H1 (cell line): ENCODE data around the gene GGT6. TPM values are rescaled to one million over a fixed set of nuclear protein-coding genes. Genes with fewer than 3 reads are reported as not detected.

Experiments used
- NANOG ChIP-seq: IDR thresholded peaks from 2 replicates; pipeline ENCODE4 v1.6.1; 2011; ENCODE audit warnings: low read length, low read depth, mild to moderate bottlenecking, inconsistent platforms; ENCODE audit not compliant: insufficient read depth, poor library complexity, severe bottlenecking
- SAP30 ChIP-seq: fragments of 300-600 bp; sonication (generic); IDR thresholded peaks from 2 replicates; pipeline ENCODE4 v1.7.1; 2012; ENCODE audit warnings: low read length, moderate library complexity, mild to moderate bottlenecking, inconsistent platforms; ENCODE audit not compliant: insufficient read depth, insufficient replicate concordance
- TAF7 ChIP-seq: optimal IDR thresholded peaks from 2 replicates; pipeline ENCODE3; 2011; ENCODE audit warnings: low read depth, mild to moderate bottlenecking, inconsistent platforms, low read length, moderate library complexity, borderline replicate concordance
- TBP ChIP-seq: IDR thresholded peaks from 2 replicates; pipeline ENCODE4 v1.6.1; 2011; ENCODE audit warnings: low read depth, low read length, improper control_type of control experiment
- polyA plus RNA-seq, 7 experiments: library from polyadenylated mRNA; depleted of rRNA in 3 of 7; stranded (reverse) in 5 of 7; unstranded in 2 of 7; fragments of >200 nt in 5 of 7; fragments of 200-250 nt in 2 of 7; gene quantifications; 1 replicate in 5 of 7; 2 replicates in 1 of 7; 4 replicates in 1 of 7; pipeline versions ENCODE4 v1.2.1 to v1.2.3, GENCODE V29; 2011 to 2013; ENCODE audit warnings: missing spikeins in 2 of 7, mixed read lengths in 2 of 7
- total RNA-seq: library from RNA; stranded (reverse); fragmentation: NEBNext Ultra II Directional; extraction: Animal tissue kit (Norgen Biotek cat#: 25700); gene quantifications from 2 replicates; pipeline ENCODE4 v1.2.1, GENCODE V29; 2021
- TF ChIP-seq, protein P1 (sequence below), 3 experiments: IDR thresholded peaks; 1 replicate in 2 of 3; 2 replicates in 1 of 3; pipeline versions ENCODE4 v1.5.1 to v1.6.1; 2011; ENCODE audit warnings: low read length in 3 of 3, mild to moderate bottlenecking in 3 of 3, inconsistent platforms in 2 of 3, low read depth in 1 of 3, moderate library complexity in 1 of 3; ENCODE audit not compliant: insufficient read depth in 1 of 3; ENCODE audit errors: control extremely low read depth in 1 of 3

GGT6 gene
- total and polyA plus RNA-seq, 2 of the 8 experiments (the other 6 are each of a cell fraction or from before 2014, with no cell fraction given) = 0.18 TPM; not detected in 1

DNA sequence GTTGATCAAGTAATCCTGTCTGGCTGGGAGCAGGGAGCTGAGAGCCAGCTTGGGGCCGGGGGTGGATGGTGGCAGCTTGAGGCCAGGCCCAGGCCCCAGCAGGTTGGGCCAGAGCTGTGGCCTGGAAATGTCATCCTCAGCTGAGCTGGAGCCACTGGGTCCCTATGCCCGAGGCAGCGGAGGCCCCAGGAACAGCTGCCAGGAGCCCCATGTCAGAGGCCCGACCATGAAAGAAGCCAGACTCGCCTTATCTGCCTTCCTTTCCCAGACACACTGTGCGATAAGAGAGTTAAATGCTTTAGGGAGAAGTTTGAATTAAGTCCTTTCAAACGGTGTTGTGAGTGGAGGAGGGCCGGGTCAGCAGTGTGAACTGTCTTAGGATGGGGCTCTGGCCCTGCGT lies 27.4 kb upstream of the GGT6 start (continued):
- TF ChIP-seq, protein P1, sequence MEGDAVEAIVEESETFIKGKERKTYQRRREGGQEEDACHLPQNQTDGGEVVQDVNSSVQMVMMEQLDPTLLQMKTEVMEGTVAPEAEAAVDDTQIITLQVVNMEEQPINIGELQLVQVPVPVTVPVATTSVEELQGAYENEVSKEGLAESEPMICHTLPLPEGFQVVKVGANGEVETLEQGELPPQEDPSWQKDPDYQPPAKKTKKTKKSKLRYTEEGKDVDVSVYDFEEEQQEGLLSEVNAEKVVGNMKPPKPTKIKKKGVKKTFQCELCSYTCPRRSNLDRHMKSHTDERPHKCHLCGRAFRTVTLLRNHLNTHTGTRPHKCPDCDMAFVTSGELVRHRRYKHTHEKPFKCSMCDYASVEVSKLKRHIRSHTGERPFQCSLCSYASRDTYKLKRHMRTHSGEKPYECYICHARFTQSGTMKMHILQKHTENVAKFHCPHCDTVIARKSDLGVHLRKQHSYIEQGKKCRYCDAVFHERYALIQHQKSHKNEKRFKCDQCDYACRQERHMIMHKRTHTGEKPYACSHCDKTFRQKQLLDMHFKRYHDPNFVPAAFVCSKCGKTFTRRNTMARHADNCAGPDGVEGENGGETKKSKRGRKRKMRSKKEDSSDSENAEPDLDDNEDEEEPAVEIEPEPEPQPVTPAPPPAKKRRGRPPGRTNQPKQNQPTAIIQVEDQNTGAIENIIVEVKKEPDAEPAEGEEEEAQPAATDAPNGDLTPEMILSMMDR (IDR thresholded peaks at IDR 0.05; ENCODE audit: control extremely low read depth in 1 of 3, insufficient read depth in 1 of 3, low read depth in 1 of 3, low read length in 3 of 3) = no peak
- no peak for TF ChIP-seq SAP30
- TF ChIP-seq TAF7 = no peak
- no peak for TF ChIP-seq NANOG
- no peak for TF ChIP-seq TBP
- TF ChIP-seq, all 59 proteins: peak for 0
